Measurements from ENCODE around the gene ARL15. TPM values are rescaled to one million over a fixed set of nuclear protein-coding genes. Genes with fewer than 3 reads are reported as not detected.

Gene ARL15
- total RNA-seq, 1 donor from 2014 or later = 42.3 TPM

- H3K9ac ChIP-seq (ENCODE audit: low read depth in 1 of 3, low read length in 3 of 3) = no peak overlapping the region
- H3K4me3 ChIP-seq (ENCODE audit: low read length in 3 of 3) = no peak overlapping the region
- no peaks in the 10 kb centered on the region for H3K9me3 ChIP-seq (ENCODE audit: control insufficient read depth in 3 of 3, low read length in 3 of 3)
- H3K36me3 ChIP-seq (ENCODE audit: control insufficient read depth in 3 of 3, insufficient read depth in 3 of 3, low read length in 3 of 3) = no peaks in the 10 kb centered on the region
- H3K27ac ChIP-seq (ENCODE audit: low read depth, low read length) = no peak overlapping the region
- H3K27me3 ChIP-seq (ENCODE audit: control insufficient read depth in 3 of 3, insufficient read depth in 3 of 3, low read length in 3 of 3) = no peaks in the 10 kb centered on the region
- peaks cover 0 to 4% (median 0%) of the 10 kb centered on the region in 3 donors for H3K4me1 ChIP-seq (ENCODE audit: control insufficient read depth in 3 of 3, insufficient read depth in 3 of 3, low read length in 3 of 3)
These were observed 379.9 kb downstream of the ARL15 start for GRCh38 chr5:53930457-53930856.

GRCh38 chr5:53929570-53929969 lies 380.8 kb downstream of the ARL15 start:
- no peaks in the 10 kb centered on the region for H3K36me3 ChIP-seq (ENCODE audit: control insufficient read depth in 3 of 3, insufficient read depth in 3 of 3, low read length in 3 of 3)
- H3K9me3 ChIP-seq (ENCODE audit: control insufficient read depth in 3 of 3, low read length in 3 of 3) = no peaks in the 10 kb centered on the region
- no peaks in the 10 kb centered on the region for H3K27me3 ChIP-seq (ENCODE audit: control insufficient read depth in 3 of 3, insufficient read depth in 3 of 3, low read length in 3 of 3)
- H3K9ac ChIP-seq (ENCODE audit: low read depth in 1 of 3, low read length in 3 of 3) = no peak overlapping the region
- no peak overlapping the region for H3K4me3 ChIP-seq (ENCODE audit: low read length in 3 of 3)
- H3K27ac ChIP-seq (ENCODE audit: low read depth, low read length) = no peak overlapping the region
- H3K4me1 ChIP-seq (ENCODE audit: control insufficient read depth in 3 of 3, insufficient read depth in 3 of 3, low read length in 3 of 3) = peaks cover 0 to 1% (median 0%) of the 10 kb centered on the region in 3 donors

GRCh38 chr5:53929152-53929551 lies 381.2 kb downstream of the ARL15 start:
- no peaks in the 10 kb centered on the region for H3K36me3 ChIP-seq (ENCODE audit: control insufficient read depth in 3 of 3, insufficient read depth in 3 of 3, low read length in 3 of 3)
- H3K27me3 ChIP-seq (ENCODE audit: control insufficient read depth in 3 of 3, insufficient read depth in 3 of 3, low read length in 3 of 3) = no peaks in the 10 kb centered on the region
- no peak overlapping the region for H3K27ac ChIP-seq (ENCODE audit: low read depth, low read length)
- no peak overlapping the region for H3K4me3 ChIP-seq (ENCODE audit: low read length in 3 of 3)
- no peak overlapping the region for H3K9ac ChIP-seq (ENCODE audit: low read depth in 1 of 3, low read length in 3 of 3)
- H3K9me3 ChIP-seq (ENCODE audit: control insufficient read depth in 3 of 3, low read length in 3 of 3) = no peaks in the 10 kb centered on the region
- H3K4me1 ChIP-seq (ENCODE audit: control insufficient read depth in 3 of 3, insufficient read depth in 3 of 3, low read length in 3 of 3) = no peaks in the 10 kb centered on the region

GRCh38 chr5:53928641-53929040 lies 381.7 kb downstream of the ARL15 start:
- Histone ChIP-seq H3K9ac (ENCODE audit: low read depth in 1 of 3, low read length in 3 of 3) (no peak overlapping the region), H3K4me3 (ENCODE audit: low read length in 3 of 3) (no peak overlapping the region), H3K9me3 (ENCODE audit: control insufficient read depth in 3 of 3, low read length in 3 of 3) (no peaks in the 10 kb centered on the region), H3K27me3 (ENCODE audit: control insufficient read depth in 3 of 3, insufficient read depth in 3 of 3, low read length in 3 of 3) (no peaks in the 10 kb centered on the region), H3K4me1 (ENCODE audit: control insufficient read depth in 3 of 3, insufficient read depth in 3 of 3, low read length in 3 of 3) (no peaks in the 10 kb centered on the region), H3K27ac (ENCODE audit: low read depth, low read length) (no peak overlapping the region), H3K36me3 (ENCODE audit: control insufficient read depth in 3 of 3, insufficient read depth in 3 of 3, low read length in 3 of 3) (no peaks in the 10 kb centered on the region)

- Histone ChIP-seq H3K9me3 (ENCODE audit: control insufficient read depth in 3 of 3, low read length in 3 of 3) (no peaks in the 10 kb centered on the region), H3K4me3 (ENCODE audit: low read length in 3 of 3) (no peak overlapping the region), H3K4me1 (ENCODE audit: control insufficient read depth in 3 of 3, insufficient read depth in 3 of 3, low read length in 3 of 3) (no peaks in the 10 kb centered on the region), H3K27ac (ENCODE audit: low read depth, low read length) (no peak overlapping the region), H3K9ac (ENCODE audit: low read depth in 1 of 3, low read length in 3 of 3) (no peak overlapping the region), H3K27me3 (ENCODE audit: control insufficient read depth in 3 of 3, insufficient read depth in 3 of 3, low read length in 3 of 3) (no peaks in the 10 kb centered on the region), H3K36me3 (ENCODE audit: control insufficient read depth in 3 of 3, insufficient read depth in 3 of 3, low read length in 3 of 3) (no peaks in the 10 kb centered on the region)
These were observed 382.6 kb downstream of the ARL15 start for GRCh38 chr5:53927668-53928247.

GRCh38 chr5:53926026-53926425 lies 384.3 kb downstream of the ARL15 start:
- no peak overlapping the region for H3K27ac ChIP-seq (ENCODE audit: low read depth, low read length)
- no peaks in the 10 kb centered on the region for H3K27me3 ChIP-seq (ENCODE audit: control insufficient read depth in 3 of 3, insufficient read depth in 3 of 3, low read length in 3 of 3)
- H3K4me3 ChIP-seq (ENCODE audit: low read length in 3 of 3) = no peak overlapping the region
- no peak overlapping the region for H3K9ac ChIP-seq (ENCODE audit: low read depth in 1 of 3, low read length in 3 of 3)
- H3K36me3 ChIP-seq (ENCODE audit: control insufficient read depth in 3 of 3, insufficient read depth in 3 of 3, low read length in 3 of 3) = no peaks in the 10 kb centered on the region
- no peaks in the 10 kb centered on the region for H3K9me3 ChIP-seq (ENCODE audit: control insufficient read depth in 3 of 3, low read length in 3 of 3)
- H3K4me1 ChIP-seq (ENCODE audit: control insufficient read depth in 3 of 3, insufficient read depth in 3 of 3, low read length in 3 of 3) = no peaks in the 10 kb centered on the region

GRCh38 chr5:53924392-53924791 lies 386.0 kb downstream of the ARL15 start:
- no peaks in the 10 kb centered on the region for H3K9me3 ChIP-seq (ENCODE audit: control insufficient read depth in 3 of 3, low read length in 3 of 3)
- H3K27ac ChIP-seq (ENCODE audit: low read depth, low read length) = no peak overlapping the region
- no peaks in the 10 kb centered on the region for H3K4me1 ChIP-seq (ENCODE audit: control insufficient read depth in 3 of 3, insufficient read depth in 3 of 3, low read length in 3 of 3)

GRCh38 chr5:53923961-53924360 lies 386.4 kb downstream of the ARL15 start:
- H3K4me3 ChIP-seq (ENCODE audit: low read length in 3 of 3) = no peak overlapping the region
- no peaks in the 10 kb centered on the region for H3K27me3 ChIP-seq (ENCODE audit: control insufficient read depth in 3 of 3, insufficient read depth in 3 of 3, low read length in 3 of 3)
- no peaks in the 10 kb centered on the region for H3K36me3 ChIP-seq (ENCODE audit: control insufficient read depth in 3 of 3, insufficient read depth in 3 of 3, low read length in 3 of 3)
- no peak overlapping the region for H3K9ac ChIP-seq (ENCODE audit: low read depth in 1 of 3, low read length in 3 of 3)
- no peak overlapping the region for H3K27ac ChIP-seq (ENCODE audit: low read depth, low read length)
- no peaks in the 10 kb centered on the region for H3K9me3 ChIP-seq (ENCODE audit: control insufficient read depth in 3 of 3, low read length in 3 of 3)
- no peaks in the 10 kb centered on the region for H3K4me1 ChIP-seq (ENCODE audit: control insufficient read depth in 3 of 3, insufficient read depth in 3 of 3, low read length in 3 of 3)

More at GRCh38 chr5:53924392-53924791, 386.0 kb downstream of the ARL15 start:
- Histone ChIP-seq H3K36me3 (ENCODE audit: control insufficient read depth in 3 of 3, insufficient read depth in 3 of 3, low read length in 3 of 3) (no peaks in the 10 kb centered on the region), H3K9ac (ENCODE audit: low read depth in 1 of 3, low read length in 3 of 3) (no peak overlapping the region), H3K27me3 (ENCODE audit: control insufficient read depth in 3 of 3, insufficient read depth in 3 of 3, low read length in 3 of 3) (no peaks in the 10 kb centered on the region), H3K4me3 (ENCODE audit: low read length in 3 of 3) (no peak overlapping the region)

GRCh38 chr5:53922508-53923498 lies 387.6 kb downstream of the ARL15 start:
- H3K4me3 ChIP-seq (ENCODE audit: low read length in 3 of 3) = no peak overlapping the region
- H3K27me3 ChIP-seq (ENCODE audit: control insufficient read depth in 3 of 3, insufficient read depth in 3 of 3, low read length in 3 of 3) = no peaks in the 10 kb centered on the region
- no peak overlapping the region for H3K27ac ChIP-seq (ENCODE audit: low read depth, low read length)
- H3K9me3 ChIP-seq (ENCODE audit: control insufficient read depth in 3 of 3, low read length in 3 of 3) = no peaks in the 10 kb centered on the region
- no peak overlapping the region for H3K9ac ChIP-seq (ENCODE audit: low read depth in 1 of 3, low read length in 3 of 3)
- no peaks in the 10 kb centered on the region for H3K4me1 ChIP-seq (ENCODE audit: control insufficient read depth in 3 of 3, insufficient read depth in 3 of 3, low read length in 3 of 3)
- no peaks in the 10 kb centered on the region for H3K36me3 ChIP-seq (ENCODE audit: control insufficient read depth in 3 of 3, insufficient read depth in 3 of 3, low read length in 3 of 3)

GRCh38 chr5:53917826-53918225 lies 392.5 kb downstream of the ARL15 start:
- H3K36me3 ChIP-seq (ENCODE audit: control insufficient read depth in 3 of 3, insufficient read depth in 3 of 3, low read length in 3 of 3) = no peaks in the 10 kb centered on the region
- H3K9ac ChIP-seq (ENCODE audit: low read depth in 1 of 3, low read length in 3 of 3) = no peak overlapping the region
- H3K4me3 ChIP-seq (ENCODE audit: low read length in 3 of 3) = no peak overlapping the region

More at GRCh38 chr5:53917826-53918225, 392.5 kb downstream of the ARL15 start:
- H3K9me3 ChIP-seq (ENCODE audit: control insufficient read depth in 3 of 3, low read length in 3 of 3) = no peaks in the 10 kb centered on the region
- H3K27ac ChIP-seq (ENCODE audit: low read depth, low read length) = no peak overlapping the region
- H3K4me1 ChIP-seq (ENCODE audit: control insufficient read depth in 3 of 3, insufficient read depth in 3 of 3, low read length in 3 of 3) = no peaks in the 10 kb centered on the region
- no peaks in the 10 kb centered on the region for H3K27me3 ChIP-seq (ENCODE audit: control insufficient read depth in 3 of 3, insufficient read depth in 3 of 3, low read length in 3 of 3)

Measured in skeletal muscle tissue (tissue), 4 donors.